Fibroblast of lung (primary cell): ENCODE measurements around the gene MAP6.

ENCODE experiments used
- EZH2 ChIP-seq: IDR thresholded peaks from 2 replicates; pipeline ENCODE4 v1.5.1; 2012; ENCODE audit warnings: low read length, control low read depth, mild to moderate bottlenecking; ENCODE audit errors: missing control alignments
- TF ChIP-seq, protein P1 (sequence below), 2 donors: IDR thresholded peaks in 1 of 2; conservative IDR thresholded peaks in 1 of 2; 1 replicate in 1 of 2; 2 replicates in 1 of 2; pipeline ENCODE4 v1.5.1; 2011 to 2012; ENCODE audit warnings: low read length in 2 of 2, control low read depth in 1 of 2, inconsistent platforms in 1 of 2, low read depth in 1 of 2, mild to moderate bottlenecking in 1 of 2

GRCh38 chr11:75716659-75717058 lies 47.8 kb upstream of the MAP6 start:
- TF ChIP-seq EZH2: no peak
- TF ChIP-seq, protein P1, sequence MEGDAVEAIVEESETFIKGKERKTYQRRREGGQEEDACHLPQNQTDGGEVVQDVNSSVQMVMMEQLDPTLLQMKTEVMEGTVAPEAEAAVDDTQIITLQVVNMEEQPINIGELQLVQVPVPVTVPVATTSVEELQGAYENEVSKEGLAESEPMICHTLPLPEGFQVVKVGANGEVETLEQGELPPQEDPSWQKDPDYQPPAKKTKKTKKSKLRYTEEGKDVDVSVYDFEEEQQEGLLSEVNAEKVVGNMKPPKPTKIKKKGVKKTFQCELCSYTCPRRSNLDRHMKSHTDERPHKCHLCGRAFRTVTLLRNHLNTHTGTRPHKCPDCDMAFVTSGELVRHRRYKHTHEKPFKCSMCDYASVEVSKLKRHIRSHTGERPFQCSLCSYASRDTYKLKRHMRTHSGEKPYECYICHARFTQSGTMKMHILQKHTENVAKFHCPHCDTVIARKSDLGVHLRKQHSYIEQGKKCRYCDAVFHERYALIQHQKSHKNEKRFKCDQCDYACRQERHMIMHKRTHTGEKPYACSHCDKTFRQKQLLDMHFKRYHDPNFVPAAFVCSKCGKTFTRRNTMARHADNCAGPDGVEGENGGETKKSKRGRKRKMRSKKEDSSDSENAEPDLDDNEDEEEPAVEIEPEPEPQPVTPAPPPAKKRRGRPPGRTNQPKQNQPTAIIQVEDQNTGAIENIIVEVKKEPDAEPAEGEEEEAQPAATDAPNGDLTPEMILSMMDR (conservative IDR thresholded peaks at IDR 0.05 in 1 of 2, IDR thresholded peaks at IDR 0.05 in 1 of 2; ENCODE audit: low read depth in 1 of 2, low read length in 2 of 2): no peak
